Vagina (tissue), 2 donors: ENCODE measurements around the gene PLA2G4A.

ENCODE experiments used
- CTCF ChIP-seq, 3 experiments: fragments of 450-650 bp in 2 of 3; fragments of 200-600 bp in 1 of 3; sonication (generic) in 1 of 3; IDR thresholded peaks; one replicate each; pipeline ENCODE4 v1.5.1; 2017 to 2019; ENCODE audit warnings: antibody characterized with exemption in 3 of 3, mild to moderate bottlenecking in 2 of 3, moderate library complexity in 2 of 3
- POLR2A ChIP-seq, 2 donors: fragments of 450-650 bp; IDR thresholded peaks; one replicate each; pipeline ENCODE4 v1.6.1; 2017; ENCODE audit warnings: antibody characterized with exemption in 2 of 2, mild to moderate bottlenecking in 2 of 2, moderate library complexity in 2 of 2

GRCh38 chr1:186842547-186842946 lies 13.8 kb downstream of the PLA2G4A start:
- TF ChIP-seq CTCF (IDR thresholded peaks at IDR 0.05) (no peak), POLR2A (IDR thresholded peaks at IDR 0.05) (no peak)
